Activated naive CD8-positive, alpha-beta T cell (primary cell): Measurements from ENCODE around the gene URGCP.
"Not testable (repeated sequence)": the region's sequence is repeated elsewhere in the genome, so short reads cannot be mapped to it uniquely, and the experiment has no call there.

Source experiments
- H3K27ac Mint-ChIP-seq: one replicate; pipeline ENCODE4 v1.8.0; 2021; ENCODE audit warnings: mixed read lengths
- H3K27me3 Mint-ChIP-seq: one replicate; pipeline ENCODE4 v1.8.0; 2021; ENCODE audit warnings: mixed read lengths
- H3K36me3 Mint-ChIP-seq: one replicate; pipeline ENCODE4 v1.8.0; 2021; ENCODE audit warnings: mixed read lengths
- H3K4me1 Mint-ChIP-seq: one replicate; pipeline ENCODE4 v1.8.0; 2021; ENCODE audit warnings: low read depth, mixed read lengths
- H3K4me3 Mint-ChIP-seq: one replicate; pipeline ENCODE4 v1.8.0; 2021; ENCODE audit warnings: mild to moderate bottlenecking, mixed read lengths
- H3K9me3 Mint-ChIP-seq: one replicate; pipeline ENCODE4 v1.8.0; 2021; ENCODE audit warnings: low read depth, mixed read lengths

The URGCP gene

GRCh38 chr7:43844662-43845061 lies 61.7 kb downstream of the URGCP start:
- Mint-ChIP-seq H3K9me3 (no peaks in the 10 kb centered on the region), H3K4me3 (no peak overlapping the region), H3K4me1 (peaks cover 1% of the 10 kb centered on the region), H3K27ac (no peak overlapping the region), H3K27me3 (peaks cover 2% of the 10 kb centered on the region), H3K36me3 (no peaks in the 10 kb centered on the region)

- peaks cover 1% of the 10 kb centered on the region for H3K4me1 Mint-ChIP-seq
- no peak overlapping the region for H3K4me3 Mint-ChIP-seq
- no peaks in the 10 kb centered on the region for H3K9me3 Mint-ChIP-seq
- H3K36me3 Mint-ChIP-seq = no peaks in the 10 kb centered on the region
- peaks cover 2% of the 10 kb centered on the region for H3K27me3 Mint-ChIP-seq
- no peak overlapping the region for H3K27ac Mint-ChIP-seq
Observed at GRCh38 chr7:43844257-43844656, 62.1 kb downstream of the URGCP start.

GRCh38 chr7:43843296-43843695 lies 63.1 kb downstream of the URGCP start:
- Mint-ChIP-seq H3K27me3 (peaks cover 2% of the 10 kb centered on the region), H3K9me3 (no peaks in the 10 kb centered on the region), H3K4me3 (no peak overlapping the region), H3K36me3 (no peaks in the 10 kb centered on the region), H3K4me1 (peaks cover 6% of the 10 kb centered on the region), H3K27ac (no peak overlapping the region)

- peaks cover 7% of the 10 kb centered on the region for H3K36me3 Mint-ChIP-seq
- H3K27me3 Mint-ChIP-seq = no peaks in the 10 kb centered on the region
- no peak overlapping the region for H3K4me3 Mint-ChIP-seq
- no peak overlapping the region for H3K27ac Mint-ChIP-seq
- H3K9me3 Mint-ChIP-seq = peaks cover 7% of the 10 kb centered on the region
- peaks cover 23% of the 10 kb centered on the region for H3K4me1 Mint-ChIP-seq
Observed at GRCh38 chr7:43838201-43838658, 68.2 kb downstream of the URGCP start.

GRCh38 chr7:43834463-43835251 lies 71.7 kb downstream of the URGCP start:
- no peaks in the 10 kb centered on the region for H3K27me3 Mint-ChIP-seq
- peaks cover 10% of the 10 kb centered on the region for H3K36me3 Mint-ChIP-seq
- H3K4me1 Mint-ChIP-seq = peaks cover 22% of the 10 kb centered on the region
- peak overlapping the region; percentile 95 for H3K27ac Mint-ChIP-seq
- peaks cover 7% of the 10 kb centered on the region for H3K9me3 Mint-ChIP-seq
- H3K4me3 Mint-ChIP-seq = peak overlapping the region; percentile 82

- H3K4me1 Mint-ChIP-seq = peaks cover 17% of the 10 kb centered on the region
- H3K27me3 Mint-ChIP-seq, H3K27ac Mint-ChIP-seq, H3K4me3 Mint-ChIP-seq, H3K9me3 Mint-ChIP-seq: not testable (repeated sequence)
- peaks cover 10% of the 10 kb centered on the region for H3K36me3 Mint-ChIP-seq
Observed at GRCh38 chr7:43830917-43831316, 75.5 kb downstream of the URGCP start.
